GM19351 (cell line): Measurements from ENCODE around the gene CFAP107.
"Not testable (repeated sequence)": the region's sequence is repeated elsewhere in the genome, so short reads cannot be mapped to it uniquely, and the experiment has no call there.

Experiments
- ATAC-seq: cut with Tn5 transposase; IDR thresholded peaks from one replicate; pipeline ENCODE4 v1.9.1; 2021; ENCODE audit warnings: mild to moderate bottlenecking, moderate library complexity; ENCODE audit not compliant: unreplicated experiment

The CFAP107 gene

GRCh38 chr1:12745992-12746323, at the start of gene CFAP107:
Gene CFAP107 (plus strand): TSS chr1:12746200. CDS start chr1:12746431, 231 bp downstream.
- ATAC-seq: peak; percentile 54

DNA sequence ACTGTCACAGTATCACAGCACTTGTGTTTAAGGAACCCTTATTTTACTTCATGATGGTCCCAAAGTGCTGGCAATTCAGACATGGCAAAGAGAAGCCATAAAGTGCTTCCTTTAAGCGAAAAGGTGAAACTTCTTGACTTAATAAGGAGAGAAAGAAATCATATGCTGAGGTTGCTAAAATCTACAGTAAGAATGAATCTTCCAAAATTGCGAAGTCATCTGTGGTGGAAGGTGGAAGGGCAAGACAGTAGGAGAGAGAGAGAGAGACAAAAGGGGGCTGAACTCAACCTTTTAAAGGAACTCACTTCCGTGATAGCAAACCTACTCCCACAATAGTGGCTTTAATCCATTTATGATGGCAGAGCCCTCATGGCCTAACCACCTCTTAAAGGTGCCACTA, 49.3 kb upstream of the CFAP107 start:
- ATAC-seq: no peak

- no peak for ATAC-seq
Measured at GRCh38 chr1:12697397-12697796, 48.6 kb upstream of the CFAP107 start.

GRCh38 chr1:12703821-12704451, 42.1 kb upstream of the CFAP107 start:
- ATAC-seq: no peak

- ATAC-seq: no peak
Measured at GRCh38 chr1:12706061-12706460, 39.9 kb upstream of the CFAP107 start.

GRCh38 chr1:12708396-12709090, 37.5 kb upstream of the CFAP107 start:
- ATAC-seq: no peak

DNA sequence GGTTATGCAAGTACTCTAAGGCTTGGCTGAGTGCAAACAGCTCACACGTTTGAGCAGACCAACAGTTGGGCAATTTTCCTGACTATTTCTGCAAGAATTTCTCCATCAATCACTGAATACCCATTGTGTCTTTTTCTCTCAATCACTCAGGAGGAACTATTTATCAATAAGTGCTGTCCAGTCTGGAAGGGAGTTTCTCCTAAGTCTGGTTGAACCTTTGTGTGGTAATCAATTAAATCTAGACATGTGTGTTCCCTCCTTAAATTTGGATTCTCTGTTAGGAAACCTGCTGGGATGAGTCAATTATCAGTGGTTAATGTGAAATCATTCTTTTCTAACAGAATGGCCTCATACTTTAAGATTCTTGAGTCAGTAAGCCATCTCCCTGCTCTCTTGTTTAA, 36.9 kb upstream of the CFAP107 start:
- ATAC-seq: no peak

DNA sequence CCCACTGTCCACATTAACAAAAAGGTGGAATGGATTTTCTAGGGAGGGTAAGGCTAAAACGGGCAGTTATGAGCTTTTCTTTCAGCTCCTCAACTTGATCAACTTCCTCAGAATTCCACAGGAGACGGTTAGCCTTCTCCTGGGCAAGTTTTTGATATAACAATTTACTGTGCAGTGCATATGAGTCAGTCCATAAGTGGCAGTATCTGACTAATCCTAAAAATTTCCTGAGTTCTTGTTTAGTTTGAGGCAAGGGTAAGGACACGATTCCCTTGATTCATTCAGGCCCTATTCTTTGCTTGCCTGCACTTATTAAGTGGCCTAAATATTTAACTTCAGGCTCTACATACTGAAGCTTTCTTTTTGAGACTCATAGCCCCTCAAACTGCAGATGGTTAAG, 36.3 kb upstream of the CFAP107 start:
- no peak for ATAC-seq

DNA sequence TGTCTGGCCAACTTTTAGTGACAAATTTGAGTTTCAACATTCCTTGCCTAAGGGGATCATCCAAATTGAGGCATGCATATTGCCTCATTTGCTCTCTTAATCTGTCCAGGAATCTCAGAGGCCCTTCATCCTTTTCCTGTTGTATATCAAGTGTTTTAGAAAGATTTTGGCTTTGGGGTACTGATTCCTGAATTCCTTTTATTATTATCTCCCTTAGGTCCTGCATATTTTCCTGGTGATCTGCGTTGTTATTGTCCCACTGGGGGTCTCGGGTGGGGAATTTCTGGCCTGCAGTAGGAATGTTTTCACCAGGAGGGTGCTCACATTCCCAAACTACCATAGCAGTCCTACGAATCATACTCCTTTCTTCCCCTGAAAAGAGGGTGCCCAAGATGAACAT, 34.5 kb upstream of the CFAP107 start:
- ATAC-seq: no peak

- ATAC-seq: no peak
Measured at GRCh38 chr1:12712076-12712475, 33.9 kb upstream of the CFAP107 start.

DNA sequence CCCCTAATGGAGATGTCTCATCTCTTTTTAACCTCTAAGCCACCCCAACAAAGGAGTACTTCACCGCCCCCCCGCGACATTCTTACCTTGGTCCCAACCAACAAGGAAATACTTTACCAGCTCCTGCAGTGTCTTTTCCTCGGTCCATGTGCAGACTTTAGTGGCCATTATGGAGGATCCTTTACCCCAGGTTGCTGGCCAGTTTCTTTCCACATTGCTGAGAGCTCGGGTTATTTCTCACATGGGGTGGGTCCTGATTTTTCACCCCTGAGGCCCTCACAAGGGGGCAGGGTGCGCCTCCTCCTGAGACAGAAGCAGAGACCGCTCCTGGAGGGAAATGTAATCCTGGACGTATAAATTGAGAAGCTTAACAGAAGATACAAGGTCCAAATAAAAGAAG, 33.1 kb upstream of the CFAP107 start:
- no peak for ATAC-seq

GRCh38 chr1:12713651-12714050, 32.3 kb upstream of the CFAP107 start:
- not testable (repeated sequence) for ATAC-seq

GRCh38 chr1:12714710-12715475, 31.1 kb upstream of the CFAP107 start:
- ATAC-seq: no peak

DNA sequence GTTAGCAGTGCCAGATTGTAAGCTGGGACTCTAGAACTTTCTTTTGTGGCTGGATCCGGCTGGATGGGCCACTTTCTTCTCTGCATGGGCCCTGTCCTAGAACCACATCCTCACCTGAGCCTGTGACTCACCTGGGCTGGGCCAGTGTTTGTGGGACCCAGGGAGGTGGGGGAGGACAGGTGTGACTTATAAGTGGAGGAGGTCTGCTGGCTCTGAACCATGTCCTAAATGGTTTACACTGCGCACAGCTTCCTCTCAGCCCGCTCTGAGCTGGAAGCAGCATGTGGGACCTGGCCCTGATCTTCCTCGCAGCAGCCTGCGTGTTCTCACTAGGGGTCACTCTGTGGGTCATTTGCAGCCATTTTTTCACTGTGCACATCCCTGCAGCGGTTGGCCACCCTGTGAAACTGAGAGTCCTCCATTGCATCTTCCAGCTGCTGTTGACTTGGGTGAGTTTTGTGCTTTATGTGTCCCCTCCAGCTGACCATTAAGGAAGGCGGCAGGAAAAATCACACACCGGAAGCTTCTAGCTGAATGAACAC, 30.0 kb upstream of the CFAP107 start, which contains the start of gene AADACL3:
TSS of gene AADACL3 (plus strand) at position 215 of the 542 bp plus-strand sequence. CDS start at position 282, 67 bp downstream.
- no peak for ATAC-seq

DNA sequence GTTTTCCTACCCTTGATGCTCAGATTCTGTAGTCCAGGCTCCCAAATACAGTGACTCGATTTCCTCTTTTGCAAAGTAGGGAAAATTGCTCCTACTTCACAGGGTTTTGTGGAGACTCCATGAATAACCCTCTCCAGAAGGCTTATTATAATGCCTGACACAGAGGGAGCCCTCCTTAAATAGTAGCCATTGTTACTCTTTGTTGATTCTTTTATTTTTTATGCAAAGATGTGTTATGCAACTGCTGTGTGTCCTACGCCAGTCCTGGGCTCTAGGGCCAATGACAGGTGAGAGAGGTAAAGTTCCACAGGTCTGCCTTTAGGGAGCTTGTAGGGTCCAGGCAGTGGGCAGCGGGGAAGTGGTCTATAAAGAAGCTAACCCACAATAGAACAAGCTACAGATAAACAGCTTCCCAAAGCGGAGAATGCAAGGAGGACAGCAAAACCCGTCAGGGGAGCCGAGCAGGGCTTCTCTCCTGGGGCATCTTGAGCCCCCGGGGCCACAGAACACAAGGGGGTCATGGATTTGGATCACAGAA, 28.6 kb upstream of the CFAP107 start:
- ATAC-seq: no peak

DNA sequence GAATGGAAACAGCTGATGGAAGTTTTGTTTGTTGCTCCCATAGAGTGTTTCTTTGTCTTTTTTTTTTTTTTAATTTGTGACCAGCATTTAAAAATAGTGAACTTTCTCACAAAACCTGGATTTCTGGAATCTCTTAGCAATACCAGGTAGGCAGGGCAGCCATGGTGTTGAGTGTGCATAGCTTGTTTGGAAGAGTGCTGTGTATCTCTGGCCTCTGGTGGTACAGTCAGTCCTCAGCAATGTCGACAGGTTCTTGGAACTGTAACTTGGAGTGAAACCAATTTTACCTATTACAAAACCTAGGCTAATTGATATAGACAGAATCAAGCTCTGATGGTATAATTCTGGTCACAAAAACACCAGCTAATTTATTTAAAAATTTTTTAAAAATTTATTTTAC, 23.4 kb upstream of the CFAP107 start:
- ATAC-seq: no peak

- no peak for ATAC-seq
Measured at GRCh38 chr1:12728391-12728790, 17.6 kb upstream of the CFAP107 start.

DNA sequence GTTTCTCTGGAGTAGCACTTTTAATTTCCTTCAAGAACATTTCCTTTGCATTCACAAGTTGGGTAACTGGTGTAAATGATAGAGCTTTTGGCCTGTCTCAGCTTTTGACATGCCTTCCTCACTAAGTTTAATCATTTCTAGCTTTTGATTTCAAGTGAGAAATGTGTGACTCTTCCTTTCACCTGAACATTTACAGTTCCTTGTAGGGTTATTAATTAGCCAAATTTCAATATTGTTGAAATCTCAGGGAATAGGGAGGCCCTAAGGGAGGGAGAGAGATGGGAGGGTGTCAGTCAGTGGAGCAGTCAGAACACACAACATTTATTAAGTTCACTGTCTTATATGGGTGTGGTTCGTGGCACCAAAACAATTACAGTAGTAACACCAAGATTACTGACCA, 15.8 kb upstream of the CFAP107 start:
- ATAC-seq: no peak

- ATAC-seq: not testable (repeated sequence)
Measured at GRCh38 chr1:12731084-12731483, 14.9 kb upstream of the CFAP107 start.

- ATAC-seq: no peak
Measured at GRCh38 chr1:12734651-12735050, 11.3 kb upstream of the CFAP107 start.

- ATAC-seq: no peak
Measured at GRCh38 chr1:12738934-12739333, 7.1 kb upstream of the CFAP107 start.
